HEK293 (cell line): ENCODE measurements around the gene VCPKMT.

Experiments used
- CTCF ChIA-PET: fragments of 350-600 bp; formaldehyde crosslinking; extraction: SDS; loops from one replicate; lab custom pipeline; 2021; ENCODE audit warnings: antibody characterized with exemption; lab: Yijun Ruan, JAX
- POLR2A ChIA-PET: fragments of 300-600 bp; formaldehyde crosslinking; extraction: SDS; loops from one replicate; lab custom pipeline; 2020; ENCODE audit warnings: antibody characterized with exemption, inconsistent platforms; lab: Yijun Ruan, JAX
- H3K27ac ChIP-seq: fragments of 200-500 bp; sonication (Bioruptor generic); 2 replicates; pipeline ENCODE4 v1.5.1; 2014; ENCODE audit warnings: low read depth, low read length, control low read depth, inconsistent platforms; ENCODE audit errors: extremely low read depth
- H3K36me3 ChIP-seq, 2 experiments: fragments of 200-500 bp in 1 of 2; sonication (Bioruptor generic) in 1 of 2; 1 replicate in 1 of 2; 2 replicates in 1 of 2; pipeline ENCODE4 v1.5.1; 2014 to 2017; ENCODE audit warnings: inconsistent platforms in 2 of 2, low read length in 2 of 2; ENCODE audit not compliant: control insufficient read depth in 2 of 2, insufficient read depth in 1 of 2
- H3K4me1 ChIP-seq: fragments of 200-500 bp; sonication (Bioruptor generic); 2 replicates; pipeline ENCODE4 v1.5.1; 2014; ENCODE audit warnings: mild to moderate bottlenecking, low read length, inconsistent platforms; ENCODE audit not compliant: control insufficient read depth, insufficient read depth
- H3K4me3 ChIP-seq: 2 replicates; pipeline ENCODE4 v1.5.1; 2011; ENCODE audit warnings: low read depth, mild to moderate bottlenecking, control low read depth, low read length, moderate library complexity
- H3K9me3 ChIP-seq: fragments of 200-500 bp; sonication (Bioruptor generic); 2 replicates; pipeline ENCODE4 v1.5.1; 2014; ENCODE audit warnings: low read depth, low read length, inconsistent platforms; ENCODE audit not compliant: control insufficient read depth, insufficient read depth
- FEZF1 ChIP-seq: fragments of 450-650 bp; formaldehyde crosslinking; IDR thresholded peaks from 2 replicates; pipeline ENCODE4 v1.5.1; 2016; ENCODE audit warnings: missing biosample characterization, missing genetic modification characterization
- GLIS1 ChIP-seq: fragments of 450-650 bp; formaldehyde crosslinking; IDR thresholded peaks from 2 replicates; pipeline ENCODE4 v1.5.1; 2016; ENCODE audit warnings: missing biosample characterization, missing genetic modification characterization
- GLIS2 ChIP-seq: fragments of 450-650 bp; formaldehyde crosslinking; IDR thresholded peaks from 2 replicates; pipeline ENCODE4 v1.5.1; 2016; ENCODE audit warnings: missing biosample characterization, missing genetic modification characterization
- HOXA7 ChIP-seq: sonication (generic); formaldehyde crosslinking; IDR thresholded peaks from 2 replicates; pipeline ENCODE4 v1.8.1; 2022; ENCODE audit warnings: missing genetic modification reagents, borderline replicate concordance
- KLF7 ChIP-seq: fragments of 450-650 bp; formaldehyde crosslinking; IDR thresholded peaks from 2 replicates; pipeline ENCODE4 v1.5.1; 2016; ENCODE audit warnings: missing biosample characterization, missing genetic modification characterization, borderline replicate concordance
- WT1 ChIP-seq: fragments of 450-650 bp; formaldehyde crosslinking; IDR thresholded peaks from 2 replicates; pipeline ENCODE4 v1.5.1; 2016; ENCODE audit warnings: missing biosample characterization, missing genetic modification characterization
- YY2 ChIP-seq: fragments of 450-650 bp; formaldehyde crosslinking; IDR thresholded peaks from 2 replicates; pipeline ENCODE4 v1.5.1; 2016; ENCODE audit warnings: missing biosample characterization, missing genetic modification characterization
- ZBTB48 ChIP-seq: fragments of 450-650 bp; formaldehyde crosslinking; IDR thresholded peaks from 2 replicates; pipeline ENCODE4 v1.5.1; 2016; ENCODE audit warnings: missing biosample characterization, missing genetic modification characterization
- ZBTB8A ChIP-seq: fragments of 450-650 bp; formaldehyde crosslinking; IDR thresholded peaks from 2 replicates; pipeline ENCODE4 v1.5.1; 2016; ENCODE audit warnings: missing biosample characterization, missing genetic modification characterization
- ZFP69B ChIP-seq: fragments of 450-650 bp; formaldehyde crosslinking; IDR thresholded peaks from 2 replicates; pipeline ENCODE4 v1.5.1; 2016; ENCODE audit warnings: missing biosample characterization, missing genetic modification characterization
- ZIC2 ChIP-seq: fragments of 450-650 bp; formaldehyde crosslinking; IDR thresholded peaks from 2 replicates; pipeline ENCODE4 v1.5.1; 2016; ENCODE audit warnings: missing biosample characterization, missing genetic modification characterization
- ZNF114 ChIP-seq: fragments of 450-650 bp; formaldehyde crosslinking; IDR thresholded peaks from 2 replicates; pipeline ENCODE4 v1.5.0; 2017; ENCODE audit warnings: missing biosample characterization, missing genetic modification characterization
- ZNF23 ChIP-seq: fragments of 450-650 bp; formaldehyde crosslinking; IDR thresholded peaks from 2 replicates; pipeline ENCODE4 v1.5.1; 2016; ENCODE audit warnings: missing biosample characterization, missing genetic modification characterization, borderline replicate concordance
- ZNF24 ChIP-seq: fragments of 450-650 bp; formaldehyde crosslinking; IDR thresholded peaks from 2 replicates; pipeline ENCODE4 v1.5.1; 2016; ENCODE audit warnings: missing biosample characterization, missing genetic modification characterization
- ZNF335 ChIP-seq: fragments of 450-650 bp; formaldehyde crosslinking; conservative IDR thresholded peaks from 2 replicates; pipeline ENCODE4 v1.5.1; 2016; ENCODE audit warnings: missing biosample characterization, missing genetic modification characterization
- ZNF341 ChIP-seq: fragments of 450-650 bp; formaldehyde crosslinking; IDR thresholded peaks from 2 replicates; pipeline ENCODE4; 2016; ENCODE audit warnings: low read depth, missing biosample characterization, missing genetic modification characterization
- ZNF510 ChIP-seq: fragments of 450-650 bp; formaldehyde crosslinking; IDR thresholded peaks from 2 replicates; pipeline ENCODE4 v1.5.1; 2018; ENCODE audit warnings: mild to moderate bottlenecking, missing genetic modification characterization, missing biosample characterization; ENCODE audit not compliant: insufficient replicate concordance
- ZNF514 ChIP-seq: fragments of 450-650 bp; formaldehyde crosslinking; IDR thresholded peaks from 2 replicates; pipeline ENCODE4 v1.5.1; 2016; ENCODE audit warnings: missing biosample characterization, missing genetic modification characterization
- ZNF621 ChIP-seq: fragments of 450-650 bp; formaldehyde crosslinking; IDR thresholded peaks from 2 replicates; pipeline ENCODE4 v1.5.1; 2017; ENCODE audit warnings: missing biosample characterization, missing genetic modification characterization
- TF ChIP-seq, protein P1 (sequence below): fragments of 450-650 bp; formaldehyde crosslinking; IDR thresholded peaks from 2 replicates; pipeline ENCODE4 v1.5.1; 2016; ENCODE audit warnings: missing biosample characterization, missing genetic modification characterization
- TF ChIP-seq, protein P2 (sequence below): fragments of 450-650 bp; formaldehyde crosslinking; IDR thresholded peaks from 2 replicates; pipeline ENCODE4 v1.5.1; 2016; ENCODE audit warnings: missing biosample characterization, missing genetic modification characterization, low read depth
- TF ChIP-seq, protein P3 (sequence below): fragments of 450-650 bp; formaldehyde crosslinking; IDR thresholded peaks from 2 replicates; pipeline ENCODE4 v1.5.1; 2016; ENCODE audit warnings: missing biosample characterization, missing genetic modification characterization

Gene VCPKMT

DNA sequence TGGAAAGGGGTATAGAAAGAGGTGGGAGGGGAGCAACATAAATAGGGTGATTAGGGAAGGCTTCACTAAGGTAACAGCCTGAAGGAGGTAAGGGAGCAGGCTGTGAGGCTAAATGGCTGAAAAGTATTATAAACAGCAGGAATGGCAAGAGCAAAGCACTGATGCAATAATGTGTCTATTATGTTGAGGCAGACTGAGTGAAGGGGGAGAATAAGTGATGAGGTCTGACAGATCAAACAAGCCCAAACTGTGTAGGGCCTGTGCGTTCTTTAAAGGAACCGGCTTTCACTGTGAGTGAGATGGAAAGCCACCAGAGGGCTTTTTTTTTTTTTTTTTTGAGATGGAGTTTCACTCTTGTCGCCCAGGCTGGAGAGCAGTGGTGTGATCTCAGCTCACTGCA, 6.7 kb upstream of the VCPKMT start:
- Histone ChIP-seq H3K4me1 (no peaks in the 10 kb centered on the region), H3K4me3 (no peak overlapping the region), H3K27ac (no peak overlapping the region), H3K36me3 (peaks cover 0 to 15% of the 10 kb centered on the region in 2 experiments; a peak in 2 of 3 replicates), H3K9me3 (no peaks in the 10 kb centered on the region)
- TF ChIP-seq ZFP69B (tag by site-specific recombination) (no peak), ZIC2 (tag by site-specific recombination) (peak; percentile 64), ZNF341 (tag by site-specific recombination) (0 out of 2 replicates have a peak, but pooled peaks have one; percentile 12)
- POLR2A ChIA-PET: interaction anchor here (0.6 kb wide), 1 partner anchor 188 kb away, joined by 4 read pairs; no protein-coding TSS in a partner anchor
- CTCF ChIA-PET: no interaction called here

DNA sequence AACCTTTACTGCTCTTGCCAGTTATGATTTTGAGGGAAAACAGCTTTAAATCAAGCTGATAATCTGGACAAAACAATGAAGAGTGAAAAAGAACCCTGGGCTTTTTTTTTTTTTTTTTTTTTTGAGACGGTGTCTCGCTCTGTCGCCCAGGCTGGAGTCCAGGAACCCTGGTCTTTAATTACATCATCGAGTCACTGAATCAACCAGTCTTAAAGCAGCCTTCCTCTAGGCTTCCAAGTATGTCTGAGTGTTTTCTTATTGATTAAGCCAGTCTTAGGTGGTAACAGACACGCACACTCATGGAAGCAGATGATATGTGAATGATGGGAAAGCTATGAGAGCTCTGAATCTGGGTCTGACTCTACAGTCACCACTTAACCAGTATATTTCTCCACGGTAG, 5.9 kb upstream of the VCPKMT start:
- ChIA-PET POLR2A (no interaction called here), CTCF (no interaction called here)
- no peaks in the 10 kb centered on the region for H3K9me3 ChIP-seq
- no peaks in the 10 kb centered on the region for H3K4me1 ChIP-seq
- TF ChIP-seq ZNF24 (tag by site-specific recombination): no peak
- TF ChIP-seq ZBTB48 (tag by site-specific recombination): no peak
- TF ChIP-seq, protein P1, sequence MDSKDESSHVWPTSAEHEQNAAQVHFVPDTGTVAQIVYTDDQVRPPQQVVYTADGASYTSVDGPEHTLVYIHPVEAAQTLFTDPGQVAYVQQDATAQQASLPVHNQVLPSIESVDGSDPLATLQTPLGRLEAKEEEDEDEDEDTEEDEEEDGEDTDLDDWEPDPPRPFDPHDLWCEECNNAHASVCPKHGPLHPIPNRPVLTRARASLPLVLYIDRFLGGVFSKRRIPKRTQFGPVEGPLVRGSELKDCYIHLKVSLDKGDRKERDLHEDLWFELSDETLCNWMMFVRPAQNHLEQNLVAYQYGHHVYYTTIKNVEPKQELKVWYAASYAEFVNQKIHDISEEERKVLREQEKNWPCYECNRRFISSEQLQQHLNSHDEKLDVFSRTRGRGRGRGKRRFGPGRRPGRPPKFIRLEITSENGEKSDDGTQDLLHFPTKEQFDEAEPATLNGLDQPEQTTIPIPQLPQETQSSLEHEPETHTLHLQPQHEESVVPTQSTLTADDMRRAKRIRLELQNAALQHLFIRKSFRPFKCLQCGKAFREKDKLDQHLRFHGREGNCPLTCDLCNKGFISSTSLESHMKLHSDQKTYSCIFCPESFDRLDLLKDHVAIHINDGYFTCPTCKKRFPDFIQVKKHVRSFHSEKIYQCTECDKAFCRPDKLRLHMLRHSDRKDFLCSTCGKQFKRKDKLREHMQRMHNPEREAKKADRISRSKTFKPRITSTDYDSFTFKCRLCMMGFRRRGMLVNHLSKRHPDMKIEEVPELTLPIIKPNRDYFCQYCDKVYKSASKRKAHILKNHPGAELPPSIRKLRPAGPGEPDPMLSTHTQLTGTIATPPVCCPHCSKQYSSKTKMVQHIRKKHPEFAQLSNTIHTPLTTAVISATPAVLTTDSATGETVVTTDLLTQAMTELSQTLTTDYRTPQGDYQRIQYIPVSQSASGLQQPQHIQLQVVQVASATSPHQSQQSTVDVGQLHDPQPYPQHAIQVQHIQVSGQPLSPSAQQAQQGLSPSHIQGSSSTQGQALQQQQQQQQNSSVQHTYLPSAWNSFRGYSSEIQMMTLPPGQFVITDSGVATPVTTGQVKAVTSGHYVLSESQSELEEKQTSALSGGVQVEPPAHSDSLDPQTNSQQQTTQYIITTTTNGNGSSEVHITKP (tag by site-specific recombination): no peak
- TF ChIP-seq KLF7: no peak
- no peak for TF ChIP-seq GLIS2 (tag by site-specific recombination)
- TF ChIP-seq, protein P2, sequence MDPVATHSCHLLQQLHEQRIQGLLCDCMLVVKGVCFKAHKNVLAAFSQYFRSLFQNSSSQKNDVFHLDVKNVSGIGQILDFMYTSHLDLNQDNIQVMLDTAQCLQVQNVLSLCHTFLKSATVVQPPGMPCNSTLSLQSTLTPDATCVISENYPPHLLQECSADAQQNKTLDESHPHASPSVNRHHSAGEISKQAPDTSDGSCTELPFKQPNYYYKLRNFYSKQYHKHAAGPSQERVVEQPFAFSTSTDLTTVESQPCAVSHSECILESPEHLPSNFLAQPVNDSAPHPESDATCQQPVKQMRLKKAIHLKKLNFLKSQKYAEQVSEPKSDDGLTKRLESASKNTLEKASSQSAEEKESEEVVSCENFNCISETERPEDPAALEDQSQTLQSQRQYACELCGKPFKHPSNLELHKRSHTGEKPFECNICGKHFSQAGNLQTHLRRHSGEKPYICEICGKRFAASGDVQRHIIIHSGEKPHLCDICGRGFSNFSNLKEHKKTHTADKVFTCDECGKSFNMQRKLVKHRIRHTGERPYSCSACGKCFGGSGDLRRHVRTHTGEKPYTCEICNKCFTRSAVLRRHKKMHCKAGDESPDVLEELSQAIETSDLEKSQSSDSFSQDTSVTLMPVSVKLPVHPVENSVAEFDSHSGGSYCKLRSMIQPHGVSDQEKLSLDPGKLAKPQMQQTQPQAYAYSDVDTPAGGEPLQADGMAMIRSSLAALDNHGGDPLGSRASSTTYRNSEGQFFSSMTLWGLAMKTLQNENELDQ (tag by site-specific recombination): no peak
- no peak for TF ChIP-seq HOXA7 (CRISPR knock-in tag)
- no peak for TF ChIP-seq GLIS1 (tag by site-specific recombination)
- TF ChIP-seq, protein P3, sequence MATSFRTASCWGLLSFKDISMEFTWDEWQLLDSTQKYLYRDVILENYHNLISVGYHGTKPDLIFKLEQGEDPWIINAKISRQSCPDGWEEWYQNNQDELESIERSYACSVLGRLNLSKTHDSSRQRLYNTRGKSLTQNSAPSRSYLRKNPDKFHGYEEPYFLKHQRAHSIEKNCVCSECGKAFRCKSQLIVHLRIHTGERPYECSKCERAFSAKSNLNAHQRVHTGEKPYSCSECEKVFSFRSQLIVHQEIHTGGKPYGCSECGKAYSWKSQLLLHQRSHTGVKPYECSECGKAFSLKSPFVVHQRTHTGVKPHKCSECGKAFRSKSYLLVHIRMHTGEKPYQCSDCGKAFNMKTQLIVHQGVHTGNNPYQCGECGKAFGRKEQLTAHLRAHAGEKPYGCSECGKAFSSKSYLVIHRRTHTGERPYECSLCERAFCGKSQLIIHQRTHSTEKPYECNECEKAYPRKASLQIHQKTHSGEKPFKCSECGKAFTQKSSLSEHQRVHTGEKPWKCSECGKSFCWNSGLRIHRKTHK: no peak
- no peak for TF ChIP-seq FEZF1 (tag by site-specific recombination)
- no peak for TF ChIP-seq WT1
- TF ChIP-seq ZNF114: no peak
- no peak for TF ChIP-seq ZNF621 (tag by site-specific recombination)
- TF ChIP-seq ZBTB8A (tag by site-specific recombination): no peak
- TF ChIP-seq ZNF335 (tag by site-specific recombination): no peak
- no peak for TF ChIP-seq ZNF510 (tag by site-specific recombination)
- TF ChIP-seq ZNF23 (tag by site-specific recombination): no peak
- TF ChIP-seq ZNF514 (tag by site-specific recombination): no peak
- no peak for TF ChIP-seq YY2 (tag by site-specific recombination)
- no peak overlapping the region for H3K27ac ChIP-seq
- no peak overlapping the region for H3K4me3 ChIP-seq
- H3K36me3 ChIP-seq: peaks cover 0 to 13% of the 10 kb centered on the region in 2 experiments; a peak in 2 of 3 replicates
